ENCODE results near the gene ZCCHC24.

ZCCHC24 gene

DNA sequence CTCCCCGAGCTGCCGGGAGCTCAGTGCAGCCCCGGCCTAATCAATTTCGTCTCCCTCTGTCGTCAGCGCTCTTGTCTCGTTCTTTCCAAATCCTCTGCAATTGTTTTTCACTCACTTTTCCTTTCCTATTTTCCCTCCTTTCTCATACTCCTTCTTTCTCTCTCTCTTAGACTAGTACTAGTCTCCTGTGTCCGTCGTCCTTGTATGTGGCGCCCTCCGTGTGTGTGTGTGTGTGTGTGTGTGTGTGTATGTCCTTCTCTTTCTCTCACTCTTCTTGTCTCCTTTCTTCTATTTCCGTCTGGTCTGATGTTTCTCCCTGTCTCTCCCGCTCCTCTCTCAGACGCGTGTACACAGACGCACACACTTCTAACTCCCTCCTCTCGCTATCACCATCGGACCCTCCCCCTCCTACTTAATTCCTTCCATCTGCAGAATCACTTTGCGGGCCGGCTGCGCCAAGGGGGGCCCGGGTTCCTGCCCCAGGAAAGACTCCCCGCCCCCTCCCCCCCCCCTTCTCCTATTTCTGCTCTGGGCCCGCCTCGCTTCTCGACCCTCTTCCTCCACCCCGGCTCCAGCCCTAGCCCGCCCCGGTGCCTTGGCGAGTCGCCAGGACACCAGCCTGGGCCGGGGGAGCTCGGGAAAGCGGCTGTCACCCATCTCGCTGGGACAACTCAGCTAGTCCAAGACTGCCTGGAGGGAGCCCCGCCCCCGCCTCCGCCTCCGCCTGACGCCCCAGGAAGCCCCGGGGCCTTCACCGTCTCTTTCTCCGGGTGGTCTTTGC is 743 bp upstream of the ZCCHC24 start:
- no peak for DNase-seq (ENCODE audit: low spot score)

DNA sequence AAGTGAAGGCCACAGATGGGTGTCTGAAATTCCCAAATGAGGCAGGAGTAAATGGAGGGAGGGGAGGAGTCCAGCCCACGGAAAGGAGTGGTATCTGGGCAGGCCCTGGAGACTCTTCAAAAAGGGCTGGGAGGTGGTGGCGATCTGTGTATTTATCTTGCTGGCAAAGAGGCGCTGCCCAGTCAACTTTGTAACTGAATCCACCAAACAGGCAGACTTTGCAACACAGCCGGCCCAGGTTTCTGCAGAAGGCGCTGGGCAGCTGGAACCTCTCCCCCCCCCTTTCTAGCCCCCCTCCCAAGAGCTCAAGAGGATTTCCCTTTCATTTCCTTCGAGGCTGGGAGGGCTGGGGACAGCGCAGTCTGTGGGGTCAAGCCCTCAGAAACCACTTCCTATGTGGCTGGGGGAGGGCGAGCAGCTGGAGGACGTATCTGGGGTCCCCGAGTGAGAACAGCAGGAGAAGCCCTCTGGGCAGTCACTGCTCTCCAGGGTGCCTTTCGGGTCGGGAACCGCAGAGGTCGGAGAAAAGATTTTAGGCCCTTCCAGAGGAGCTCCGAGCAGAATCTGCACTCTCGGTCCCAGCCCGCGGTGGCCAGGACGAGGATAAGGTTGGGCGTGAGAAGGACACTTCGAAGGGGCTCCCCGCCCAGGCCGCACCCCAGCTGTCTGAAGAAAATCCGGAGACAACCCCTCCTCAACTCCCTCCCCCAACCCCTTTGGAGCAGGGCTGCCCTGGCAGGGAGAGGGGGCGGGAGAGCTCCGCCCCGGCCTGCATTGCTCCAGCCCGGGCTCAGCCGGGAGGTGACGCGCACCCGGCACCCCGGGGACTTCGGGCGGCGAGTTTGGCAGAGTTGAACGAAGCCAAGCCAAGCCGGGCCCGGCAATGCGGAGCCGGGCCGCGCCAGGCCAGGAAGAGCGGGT is 965 bp downstream of the ZCCHC24 start:
- DNase-seq (ENCODE audit: low spot score), result peak; percentile 25

GRCh38 chr10:79443338-79444198 is 1.9 kb downstream of the ZCCHC24 start:
- DNase-seq (ENCODE audit: low spot score), result no peak

DNA sequence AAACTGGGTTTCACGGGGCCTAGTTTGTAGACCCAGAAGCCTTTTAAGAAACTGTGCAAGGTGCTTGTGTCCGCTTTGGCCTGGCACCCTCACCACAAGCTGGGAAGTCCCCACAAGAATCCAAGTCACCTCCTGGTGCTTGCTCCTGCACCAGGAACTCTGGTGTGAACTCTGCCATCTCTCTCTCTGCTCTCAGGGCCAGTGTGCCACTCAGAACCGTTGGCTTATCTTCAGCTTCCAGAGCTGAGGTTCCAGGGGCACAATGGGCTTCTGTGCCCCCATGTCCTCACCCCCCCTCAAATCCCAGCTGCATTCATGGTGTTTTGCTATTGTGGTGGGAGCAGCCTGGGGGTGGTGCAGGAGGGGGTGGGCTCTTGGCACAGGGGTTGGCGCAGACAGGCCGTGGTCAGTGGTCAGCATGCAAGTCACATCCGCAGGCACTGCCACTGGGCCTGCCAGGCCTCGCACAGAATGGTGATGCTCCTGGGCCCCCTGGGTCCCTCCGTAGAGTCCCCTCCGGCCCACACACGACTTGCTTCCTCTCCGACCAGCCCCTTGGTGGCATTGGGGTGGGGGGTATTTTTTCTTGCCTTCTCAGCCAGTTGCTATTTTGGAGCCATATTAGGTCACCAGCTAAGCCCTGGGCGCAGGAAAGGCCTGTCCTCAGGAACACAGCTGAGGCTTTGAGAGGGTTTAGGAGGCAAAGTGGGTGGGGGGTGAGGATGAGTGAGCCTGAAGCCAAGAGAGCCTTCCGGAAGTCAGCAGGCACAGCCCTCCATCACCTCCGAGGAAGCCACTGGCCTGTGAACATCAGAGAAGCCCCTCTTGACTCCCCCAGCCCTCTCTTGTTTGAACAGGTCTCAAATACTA is 3.0 kb downstream of the ZCCHC24 start:
- no peak for DNase-seq (ENCODE audit: low spot score)

GRCh38 chr10:79441433-79441832 is 4.0 kb downstream of the ZCCHC24 start:
- no peak for DNase-seq (ENCODE audit: low spot score)

DNA sequence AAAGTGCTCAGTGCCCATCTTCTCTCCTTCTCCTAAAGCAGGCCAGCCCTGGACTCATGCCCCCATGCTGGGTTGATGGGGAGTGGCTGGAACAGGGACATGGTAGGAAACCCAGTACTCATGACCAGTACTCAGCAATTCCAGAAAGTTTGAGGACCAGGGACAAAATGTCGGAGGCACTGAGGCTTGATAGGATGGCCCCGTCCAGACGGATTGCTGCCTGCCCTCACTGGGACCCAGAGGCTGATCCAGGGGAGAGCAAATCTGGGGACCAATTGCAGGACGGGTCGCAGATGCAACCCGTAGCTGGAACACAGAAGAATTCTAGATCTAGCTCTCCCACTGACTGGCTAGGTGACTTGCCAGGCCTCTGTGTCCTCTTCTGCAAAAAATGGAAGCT is 5.1 kb downstream of the ZCCHC24 start:
- no peak for DNase-seq (ENCODE audit: low spot score)

- no peak for DNase-seq (ENCODE audit: low spot score)
Measured at GRCh38 chr10:79438699-79439085, 6.7 kb downstream of the ZCCHC24 start.

- DNase-seq (ENCODE audit: low spot score), result no peak
Measured at GRCh38 chr10:79438021-79438698, 7.3 kb downstream of the ZCCHC24 start.

DNA sequence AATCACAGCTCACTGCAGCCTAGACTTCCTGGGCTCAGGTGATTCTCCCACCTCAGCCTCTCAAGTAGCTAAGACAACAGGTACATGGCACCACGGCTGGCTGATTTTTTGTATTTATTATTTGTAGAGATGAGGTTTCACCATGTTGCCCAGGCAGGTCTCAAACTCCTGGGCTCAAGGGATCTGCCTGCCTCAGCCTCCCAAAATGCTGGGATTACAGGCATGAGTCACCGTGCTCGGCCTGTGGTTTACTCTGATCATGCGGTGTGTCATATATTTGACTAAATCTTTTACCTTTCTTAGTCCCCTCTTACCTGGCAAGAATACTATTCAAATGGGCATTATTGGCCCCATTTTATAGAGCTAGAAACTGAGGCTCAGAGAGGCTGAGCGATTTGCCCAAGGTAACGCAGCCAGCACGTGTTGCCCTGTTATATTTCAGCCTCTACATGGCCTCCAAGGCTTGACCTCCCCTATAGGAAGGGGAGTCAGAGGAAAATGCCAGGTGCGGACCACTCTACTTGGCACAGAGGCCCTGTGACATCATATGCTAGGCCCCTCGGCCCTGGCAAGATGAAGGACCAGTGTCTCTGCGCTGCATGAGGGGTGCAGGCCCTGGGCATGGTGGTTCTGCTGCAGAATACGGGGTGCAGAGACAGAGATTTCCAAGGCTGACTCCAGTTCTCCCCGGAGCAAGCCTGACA is 8.2 kb downstream of the ZCCHC24 start:
- no peak for DNase-seq (ENCODE audit: low spot score)

DNA sequence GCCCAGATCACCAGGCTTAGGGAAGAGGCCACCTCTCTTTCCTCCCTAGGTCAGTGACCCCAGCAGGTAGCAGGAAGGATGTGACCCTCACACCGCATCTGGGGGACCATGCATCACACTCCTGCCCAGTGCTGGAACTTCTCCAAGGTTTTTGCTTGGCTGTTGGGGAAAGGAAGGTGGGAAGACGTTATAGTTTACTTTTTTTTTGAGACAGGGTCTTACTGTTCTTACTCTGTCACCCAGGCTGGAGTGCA is 8.6 kb downstream of the ZCCHC24 start:
- no peak for DNase-seq (ENCODE audit: low spot score)

- no peak for DNase-seq (ENCODE audit: low spot score)
Measured at GRCh38 chr10:79436066-79436849, 9.2 kb downstream of the ZCCHC24 start.

- no peak for DNase-seq (ENCODE audit: low spot score)
Measured at GRCh38 chr10:79435271-79436065, 10.0 kb downstream of the ZCCHC24 start.

DNA sequence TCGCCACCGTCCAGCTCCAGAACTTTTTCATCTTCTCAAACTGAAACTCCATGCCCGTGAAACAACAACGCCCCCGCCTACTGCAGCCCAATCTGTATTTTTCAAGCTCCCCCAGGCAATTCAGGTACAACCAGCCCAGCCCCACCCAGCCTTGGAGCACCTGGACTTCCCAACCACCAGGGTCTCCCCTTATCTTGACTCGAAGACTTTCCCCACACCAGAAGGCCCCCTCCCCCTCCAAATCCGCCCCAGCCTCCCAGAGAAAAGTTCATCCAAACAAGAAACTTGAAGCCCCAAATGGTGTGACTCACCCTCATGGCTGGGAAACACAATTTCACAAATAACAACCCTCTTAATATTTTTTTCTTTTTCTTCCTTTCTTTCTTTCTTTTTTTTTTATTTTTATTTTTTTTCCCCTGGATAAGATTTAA is 10.6 kb downstream of the ZCCHC24 start:
- no peak for DNase-seq (ENCODE audit: low spot score)

GRCh38 chr10:79434223-79434687 is 11.2 kb downstream of the ZCCHC24 start:
- no peak for DNase-seq (ENCODE audit: low spot score)

DNA sequence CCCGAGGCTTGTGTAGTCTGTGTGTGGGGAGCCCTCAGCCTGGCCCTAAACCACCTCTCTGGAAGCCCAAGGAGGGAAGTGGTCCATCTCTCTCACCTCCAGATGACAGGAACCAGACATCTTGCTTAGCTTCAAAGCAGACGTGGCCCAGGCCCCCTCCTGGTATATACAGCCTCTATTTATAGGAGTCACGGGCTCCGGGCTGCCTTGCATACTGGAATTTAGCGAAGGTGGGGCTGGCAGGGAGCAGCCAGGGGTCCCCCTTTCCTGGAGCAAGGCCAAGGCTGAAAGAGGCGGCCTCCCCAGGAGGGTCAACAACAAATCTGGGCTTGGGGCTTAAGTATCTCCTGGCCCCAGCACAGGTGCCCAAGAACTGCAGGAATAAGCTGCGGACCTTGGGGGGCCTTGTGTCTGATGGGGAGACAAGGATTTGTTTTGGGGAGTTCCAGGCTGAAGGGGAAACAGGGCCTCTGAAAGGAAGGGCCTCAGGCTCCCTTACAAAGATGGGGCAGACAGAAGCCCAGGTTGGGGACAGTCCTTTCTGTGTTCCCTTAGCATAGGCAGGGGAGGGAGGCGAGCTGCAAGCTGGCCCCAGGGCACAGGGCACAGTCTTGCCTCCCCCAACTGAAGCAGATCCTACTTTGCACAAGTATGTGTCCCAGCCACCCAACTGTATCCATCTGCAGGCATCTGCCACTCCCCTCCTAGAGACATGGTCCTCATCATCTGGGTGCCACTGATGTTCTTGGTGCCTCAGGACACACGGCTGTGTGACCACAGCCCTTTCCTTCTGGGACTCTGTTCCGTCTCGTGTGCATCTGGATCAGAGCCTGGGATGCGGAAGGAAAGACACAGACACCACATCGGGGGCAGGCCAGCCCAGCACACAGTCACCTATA is 11.9 kb downstream of the ZCCHC24 start:
- DNase-seq (ENCODE audit: low spot score), result no peak

GRCh38 chr10:79431891-79432831 is 13.3 kb downstream of the ZCCHC24 start:
- no peak for DNase-seq (ENCODE audit: low spot score)

Measured in SW480 (cell line).